DND-41 (cell line): ENCODE measurements around the gene GRID2IP.
A peak's percentile ranks its signal among the peaks of the same experiment; 100 is the strongest.

ENCODE experiments used
- ATAC-seq: fragments of 200-7000 bp; cut with Tn5 transposase; 3 replicates; pipeline ENCODE4 v1.9.1; 2021; ENCODE audit warnings: low read depth; ENCODE audit not compliant: insufficient read depth
- DNase-seq: peaks from one replicate; pipeline ENCODE4 v3.0.0-alpha.2; 2020
- H2AFZ ChIP-seq: 2 replicates; pipeline ENCODE4 v1.6.0; 2012; ENCODE audit warnings: low read depth, low read length
- H3K27ac ChIP-seq: 2 replicates; pipeline ENCODE4 v1.5.1; 2012; ENCODE audit warnings: low read length, inconsistent platforms
- H3K27me3 ChIP-seq: fragments of 200-600 bp; sonication (generic); 2 replicates; pipeline ENCODE4 v1.6.0; 2012; ENCODE audit warnings: low read length, mild to moderate bottlenecking, inconsistent platforms; ENCODE audit not compliant: insufficient read depth, poor library complexity
- H3K36me3 ChIP-seq: 2 replicates; pipeline ENCODE4 v1.5.1; 2012; ENCODE audit warnings: low read length, inconsistent platforms; ENCODE audit not compliant: insufficient read depth
- H3K4me1 ChIP-seq: 2 replicates; pipeline ENCODE4 v1.5.1; 2012; ENCODE audit warnings: mild to moderate bottlenecking, low read length; ENCODE audit not compliant: insufficient read depth
- H3K4me2 ChIP-seq: 2 replicates; pipeline ENCODE4 v1.6.0; 2012; ENCODE audit warnings: mild to moderate bottlenecking, moderate library complexity, low read length, inconsistent platforms; ENCODE audit not compliant: insufficient read depth
- H3K4me3 ChIP-seq, 2 experiments: fragments of 200-600 bp in 1 of 2; shearing (Covaris generic) in 1 of 2; 2 replicates each; pipeline ENCODE4 v1.5.1; 2012 to 2016; ENCODE audit warnings: inconsistent platforms in 2 of 2, low read length in 2 of 2, mild to moderate bottlenecking in 2 of 2, low read depth in 1 of 2, moderate library complexity in 1 of 2
- H3K79me2 ChIP-seq: 2 replicates; pipeline ENCODE4 v1.6.0; 2012; ENCODE audit warnings: low read length, inconsistent platforms; ENCODE audit not compliant: insufficient read depth
- H3K9ac ChIP-seq: 2 replicates; pipeline ENCODE4 v1.6.0; 2012; ENCODE audit warnings: low read depth, mild to moderate bottlenecking, inconsistent platforms, low read length, moderate library complexity
- H3K9me3 ChIP-seq: 2 replicates; pipeline ENCODE4 v1.5.1; 2012; ENCODE audit warnings: low read length, moderate library complexity, mild to moderate bottlenecking, inconsistent platforms; ENCODE audit not compliant: insufficient read depth, severe bottlenecking
- H4K20me1 ChIP-seq: 2 replicates; pipeline ENCODE4 v1.6.0; 2012; ENCODE audit warnings: low read length; ENCODE audit not compliant: insufficient read depth
- EZH2 ChIP-seq: IDR thresholded peaks from 3 replicates; pipeline ENCODE4 v1.6.1; 2012; ENCODE audit warnings: borderline replicate concordance, low read depth, mild to moderate bottlenecking, moderate library complexity, low read length, inconsistent platforms; ENCODE audit not compliant: severe bottlenecking
- TF ChIP-seq, protein P1 (sequence below): IDR thresholded peaks from 2 replicates; pipeline ENCODE4 v1.5.1; 2012; ENCODE audit warnings: borderline replicate concordance, low read length, moderate library complexity, mild to moderate bottlenecking; ENCODE audit not compliant: poor library complexity, severe bottlenecking; ENCODE audit errors: extremely low read depth

GRID2IP gene

DNA sequence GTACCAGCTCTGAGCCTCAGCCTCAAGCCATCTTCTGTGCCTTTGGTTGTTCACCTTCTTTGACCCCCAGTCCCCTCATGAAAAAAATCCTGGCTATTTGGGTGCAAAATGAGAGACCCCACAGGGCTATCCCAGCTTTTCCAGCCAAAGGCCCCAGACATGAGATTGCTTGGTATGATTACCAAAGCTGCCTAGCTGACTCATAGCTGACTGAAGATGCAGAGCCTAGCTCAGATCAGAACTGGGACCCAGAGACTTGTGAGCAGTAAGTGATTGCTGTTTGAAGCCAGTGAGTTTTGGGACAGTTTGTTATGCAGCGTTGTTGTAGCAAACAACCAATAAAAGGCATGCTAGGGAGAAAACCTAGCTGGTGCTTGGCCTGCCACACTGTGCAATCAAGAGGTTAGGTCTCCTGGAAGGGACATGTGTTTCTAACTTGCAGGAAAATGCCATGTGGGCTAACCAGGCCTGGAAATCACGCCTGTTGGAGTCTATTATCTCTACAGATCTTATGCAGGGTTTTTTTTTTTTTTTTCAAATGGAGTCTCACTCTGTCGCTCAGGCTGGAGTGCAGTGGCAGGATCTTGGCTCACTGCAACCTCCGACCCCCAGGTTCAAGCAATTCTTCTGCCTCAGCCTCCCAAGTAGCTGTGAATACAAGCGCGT lies 55.5 kb downstream of the GRID2IP start:
- no peaks in the 10 kb centered on the region for H3K27me3 ChIP-seq
- DNase-seq = no peak
- no peak overlapping the region for H3K27ac ChIP-seq
- no peak overlapping the region for H2AFZ ChIP-seq
- no peaks in the 10 kb centered on the region for H4K20me1 ChIP-seq
- H3K4me1 ChIP-seq = no peaks in the 10 kb centered on the region
- TF ChIP-seq EZH2 = no peak
- no peak overlapping the region for H3K4me2 ChIP-seq
- no peaks in the 10 kb centered on the region for H3K79me2 ChIP-seq
- H3K9me3 ChIP-seq = no peaks in the 10 kb centered on the region
- no peaks in the 10 kb centered on the region for H3K36me3 ChIP-seq
- no peak overlapping the region for H3K9ac ChIP-seq
- no peak for ATAC-seq
- H3K4me3 ChIP-seq = no peak overlapping the region

DNA sequence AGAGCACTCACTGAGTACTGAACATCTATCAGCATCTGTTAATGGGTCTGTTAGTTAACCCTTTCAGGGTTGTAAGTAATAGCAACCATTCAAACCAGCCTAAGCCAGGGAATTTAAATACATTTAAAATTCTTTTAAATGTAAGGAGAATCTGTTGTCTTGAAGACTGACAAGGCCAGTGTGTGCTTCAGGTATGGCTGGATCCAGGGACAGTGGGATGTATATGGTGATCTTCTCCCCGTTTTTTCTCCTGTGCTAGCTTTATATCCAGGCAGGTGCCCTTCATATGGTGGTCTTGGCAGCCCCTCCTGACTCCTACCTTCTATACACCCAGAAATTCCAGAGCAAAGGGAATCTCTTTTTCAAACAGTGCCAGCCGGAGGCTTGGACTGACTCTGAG lies 56.9 kb downstream of the GRID2IP start:
- H3K9ac ChIP-seq = no peak overlapping the region
- H3K79me2 ChIP-seq = no peaks in the 10 kb centered on the region
- no peaks in the 10 kb centered on the region for H3K27me3 ChIP-seq
- H3K4me2 ChIP-seq = no peak overlapping the region
- no peak overlapping the region for H3K27ac ChIP-seq
- H3K36me3 ChIP-seq = no peaks in the 10 kb centered on the region
- H3K4me3 ChIP-seq = no peak overlapping the region
- DNase-seq (no peak), ATAC-seq (no peak)
- H2AFZ ChIP-seq = no peak overlapping the region
- TF ChIP-seq, protein P1, sequence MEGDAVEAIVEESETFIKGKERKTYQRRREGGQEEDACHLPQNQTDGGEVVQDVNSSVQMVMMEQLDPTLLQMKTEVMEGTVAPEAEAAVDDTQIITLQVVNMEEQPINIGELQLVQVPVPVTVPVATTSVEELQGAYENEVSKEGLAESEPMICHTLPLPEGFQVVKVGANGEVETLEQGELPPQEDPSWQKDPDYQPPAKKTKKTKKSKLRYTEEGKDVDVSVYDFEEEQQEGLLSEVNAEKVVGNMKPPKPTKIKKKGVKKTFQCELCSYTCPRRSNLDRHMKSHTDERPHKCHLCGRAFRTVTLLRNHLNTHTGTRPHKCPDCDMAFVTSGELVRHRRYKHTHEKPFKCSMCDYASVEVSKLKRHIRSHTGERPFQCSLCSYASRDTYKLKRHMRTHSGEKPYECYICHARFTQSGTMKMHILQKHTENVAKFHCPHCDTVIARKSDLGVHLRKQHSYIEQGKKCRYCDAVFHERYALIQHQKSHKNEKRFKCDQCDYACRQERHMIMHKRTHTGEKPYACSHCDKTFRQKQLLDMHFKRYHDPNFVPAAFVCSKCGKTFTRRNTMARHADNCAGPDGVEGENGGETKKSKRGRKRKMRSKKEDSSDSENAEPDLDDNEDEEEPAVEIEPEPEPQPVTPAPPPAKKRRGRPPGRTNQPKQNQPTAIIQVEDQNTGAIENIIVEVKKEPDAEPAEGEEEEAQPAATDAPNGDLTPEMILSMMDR = no peak
- no peak for TF ChIP-seq EZH2
- peaks cover 3% of the 10 kb centered on the region for H3K9me3 ChIP-seq
- H4K20me1 ChIP-seq = no peaks in the 10 kb centered on the region
- H3K4me1 ChIP-seq = no peaks in the 10 kb centered on the region

DNA sequence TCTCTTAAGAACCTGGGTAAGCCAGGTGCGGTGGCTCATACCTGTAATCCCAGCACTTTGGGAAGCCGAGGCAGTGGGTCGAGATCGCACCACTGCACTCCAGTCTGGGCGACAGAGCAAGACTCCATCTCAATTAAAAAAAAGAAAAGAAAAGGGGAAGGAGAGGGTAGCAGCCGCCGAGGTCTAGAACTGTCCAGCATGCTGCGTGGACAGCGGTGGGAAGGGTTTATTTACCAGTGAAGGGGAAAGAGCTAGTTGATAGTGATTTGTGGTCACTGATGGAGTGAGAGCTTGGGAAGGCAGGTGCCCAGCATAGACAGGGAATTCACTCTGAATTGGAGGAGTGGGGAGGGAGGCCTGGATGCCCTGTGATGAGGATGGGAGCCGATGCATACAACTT lies 60.1 kb downstream of the GRID2IP start:
- TF ChIP-seq EZH2 = no peak
- TF ChIP-seq, protein P1 = no peak
- Histone ChIP-seq H2AFZ (no peak overlapping the region), H4K20me1 (no peaks in the 10 kb centered on the region), H3K27ac (no peak overlapping the region), H3K4me1 (no peaks in the 10 kb centered on the region), H3K9ac (no peak overlapping the region), H3K4me2 (no peak overlapping the region), H3K4me3 (no peak overlapping the region), H3K9me3 (peaks cover 3% of the 10 kb centered on the region), H3K36me3 (no peaks in the 10 kb centered on the region), H3K27me3 (no peaks in the 10 kb centered on the region), H3K79me2 (no peaks in the 10 kb centered on the region)
- ATAC-seq (no peak), DNase-seq (no peak)

DNA sequence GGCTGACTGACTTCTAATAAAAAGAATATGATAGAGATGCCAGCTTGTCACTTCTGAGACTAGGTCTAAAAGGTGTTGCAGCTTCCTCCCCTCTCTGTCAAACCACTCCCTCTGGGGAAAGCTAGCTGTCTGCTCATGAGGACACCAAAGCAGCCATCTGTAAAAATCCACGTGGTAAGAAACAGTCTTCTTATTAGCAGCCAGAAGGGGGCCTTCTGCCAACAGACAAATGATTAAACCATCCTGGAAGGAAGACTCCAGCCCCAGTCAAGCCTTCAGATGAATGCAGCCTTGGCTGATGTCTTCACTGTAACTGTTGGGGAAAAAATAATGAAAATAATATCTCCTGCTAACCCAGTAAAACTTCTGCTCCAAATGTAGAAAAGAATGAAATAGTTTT lies 61.6 kb downstream of the GRID2IP start:
- ATAC-seq = 0 out of 3 replicates have a peak, but pooled peaks have one; percentile 29
- TF ChIP-seq, protein P1 = no peak
- TF ChIP-seq EZH2 = no peak
- Histone ChIP-seq H3K9me3 (peaks cover 3% of the 10 kb centered on the region), H3K4me1 (peaks cover 4% of the 10 kb centered on the region), H4K20me1 (no peaks in the 10 kb centered on the region), H3K4me2 (no peak overlapping the region), H3K4me3 (no peak overlapping the region), H3K27me3 (no peaks in the 10 kb centered on the region), H3K27ac (no peak overlapping the region), H3K9ac (no peak overlapping the region), H3K79me2 (no peaks in the 10 kb centered on the region), H2AFZ (no peak overlapping the region), H3K36me3 (no peaks in the 10 kb centered on the region)
- DNase-seq = no peak
